SU-DHL-6 (cell line): ENCODE results near the gene RBMS1.

Experiments
- CTCF ChIP-seq: fragments of 200-600 bp; sonication (generic); IDR thresholded peaks from one replicate; pipeline ENCODE4 v1.5.1; 2017; ENCODE audit warnings: antibody characterized with exemption, mild to moderate bottlenecking, low read length, moderate library complexity; ENCODE audit not compliant: insufficient read depth, poor library complexity, severe bottlenecking
- EZH2phosphoT487 ChIP-seq: fragments of 200-600 bp; sonication (generic), shearing (Covaris generic); conservative IDR thresholded peaks from 2 replicates; pipeline ENCODE4 v1.6.1; 2018; ENCODE audit warnings: mild to moderate bottlenecking, antibody characterized with exemption, low read length, moderate library complexity, mixed read lengths

GRCh38 chr2:160432633-160433032 lies 61.0 kb downstream of the RBMS1 start:
- TF ChIP-seq CTCF (no peak), EZH2phosphoT487 (no peak)
